Stimulated activated CD4-positive, alpha-beta T cell treated with anti-CD3 and anti-CD28 coated beads, Interleukin-4, amount 100 ng/mL, for 1 hour (primary cell): Measurements from ENCODE around the gene IL13RA2.

Experiments used
- DNase-seq: peaks from one replicate; pipeline ENCODE4 v3.0.0-alpha.2; 2020

The IL13RA2 gene

GRCh38 chrX:115017455-115017854 lies at the start of gene IL13RA2:
Gene IL13RA2 (minus strand): TSS chrX:115017616. CDS start chrX:115017269, 347 bp downstream.
- no peak for DNase-seq

GRCh38 chrX:115065304-115065703 lies 47.9 kb upstream of the IL13RA2 start:
- DNase-seq = no peak

GRCh38 chrX:115060013-115060412 lies 42.6 kb upstream of the IL13RA2 start:
- no peak for DNase-seq

GRCh38 chrX:115058276-115058675 lies 40.9 kb upstream of the IL13RA2 start:
- no peak for DNase-seq

- no peak for DNase-seq
Observed at GRCh38 chrX:115054876-115055275, 37.5 kb upstream of the IL13RA2 start.

GRCh38 chrX:115053223-115053622 lies 35.8 kb upstream of the IL13RA2 start:
- no peak for DNase-seq

- DNase-seq = no peak
Observed at GRCh38 chrX:115047715-115048114, 30.3 kb upstream of the IL13RA2 start.

GRCh38 chrX:115047181-115047580 lies 29.8 kb upstream of the IL13RA2 start:
- DNase-seq = no peak

GRCh38 chrX:115040417-115040816 lies 23.0 kb upstream of the IL13RA2 start:
- no peak for DNase-seq

- no peak for DNase-seq
Observed at GRCh38 chrX:115038406-115038805, 21.0 kb upstream of the IL13RA2 start.

GRCh38 chrX:115036029-115036428 lies 18.6 kb upstream of the IL13RA2 start:
- DNase-seq = no peak

- DNase-seq = no peak
Observed at GRCh38 chrX:115031989-115032388, 14.6 kb upstream of the IL13RA2 start.

GRCh38 chrX:115030625-115031024 lies 13.2 kb upstream of the IL13RA2 start:
- no peak for DNase-seq

GRCh38 chrX:115029869-115030570 lies 12.6 kb upstream of the IL13RA2 start:
- DNase-seq = no peak

- DNase-seq = no peak
Observed at GRCh38 chrX:115029440-115029839, 12.0 kb upstream of the IL13RA2 start.

GRCh38 chrX:115023811-115024210 lies 6.4 kb upstream of the IL13RA2 start:
- DNase-seq = no peak

- no peak for DNase-seq
Observed at GRCh38 chrX:115023139-115023538, 5.7 kb upstream of the IL13RA2 start.

GRCh38 chrX:115021121-115021520 lies 3.7 kb upstream of the IL13RA2 start:
- no peak for DNase-seq

GRCh38 chrX:115018944-115019343 lies 1.5 kb upstream of the IL13RA2 start:
- DNase-seq = no peak

GRCh38 chrX:115018040-115018647 lies 728 bp upstream of the IL13RA2 start:
- DNase-seq = no peak

GRCh38 chrX:115013705-115014104 lies 3.7 kb downstream of the IL13RA2 start:
- no peak for DNase-seq

GRCh38 chrX:115011428-115011827 lies 6.0 kb downstream of the IL13RA2 start:
- no peak for DNase-seq

- DNase-seq = no peak
Observed at GRCh38 chrX:114999906-115000305, 17.5 kb downstream of the IL13RA2 start.

GRCh38 chrX:114997779-114998178 lies 19.6 kb downstream of the IL13RA2 start:
- no peak for DNase-seq
